Raji (cell line): Measurements from ENCODE around the gene BLCAP.

Experiments used
- POLR2A ChIP-seq: IDR thresholded peaks from 2 replicates; pipeline ENCODE4 v1.6.1; 2011; ENCODE audit warnings: low read depth, low read length, control low read depth; ENCODE audit not compliant: insufficient read depth

BLCAP gene

DNA sequence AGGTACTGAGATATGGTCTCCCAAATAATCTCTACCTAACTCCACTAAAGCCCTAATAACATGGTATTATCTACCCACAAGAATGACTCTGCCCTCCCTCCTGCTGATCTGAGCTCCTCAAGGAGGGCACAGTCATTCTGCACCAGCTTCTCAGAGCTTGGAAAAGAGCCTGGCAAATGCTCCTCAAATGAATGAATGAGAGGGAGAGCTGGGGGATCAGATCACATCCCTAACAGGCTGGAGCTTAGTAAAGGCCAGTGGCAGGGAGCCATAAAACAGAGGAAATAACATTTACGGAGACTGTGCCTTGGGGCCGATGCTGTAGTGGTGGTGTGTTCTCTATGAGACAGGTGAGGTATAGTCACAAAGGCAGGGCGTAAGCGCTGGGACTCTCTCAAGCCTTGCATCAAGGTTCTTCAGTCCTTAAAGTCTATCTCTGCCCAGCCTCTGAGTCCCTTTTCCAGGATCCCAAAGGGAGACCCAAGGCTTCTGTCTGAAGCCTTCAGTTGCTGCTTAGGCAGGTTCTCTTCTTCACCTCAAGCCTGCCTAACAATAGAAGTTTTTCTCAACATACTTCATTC, 13.8 kb downstream of the BLCAP start:
- TF ChIP-seq POLR2A: no peak

DNA sequence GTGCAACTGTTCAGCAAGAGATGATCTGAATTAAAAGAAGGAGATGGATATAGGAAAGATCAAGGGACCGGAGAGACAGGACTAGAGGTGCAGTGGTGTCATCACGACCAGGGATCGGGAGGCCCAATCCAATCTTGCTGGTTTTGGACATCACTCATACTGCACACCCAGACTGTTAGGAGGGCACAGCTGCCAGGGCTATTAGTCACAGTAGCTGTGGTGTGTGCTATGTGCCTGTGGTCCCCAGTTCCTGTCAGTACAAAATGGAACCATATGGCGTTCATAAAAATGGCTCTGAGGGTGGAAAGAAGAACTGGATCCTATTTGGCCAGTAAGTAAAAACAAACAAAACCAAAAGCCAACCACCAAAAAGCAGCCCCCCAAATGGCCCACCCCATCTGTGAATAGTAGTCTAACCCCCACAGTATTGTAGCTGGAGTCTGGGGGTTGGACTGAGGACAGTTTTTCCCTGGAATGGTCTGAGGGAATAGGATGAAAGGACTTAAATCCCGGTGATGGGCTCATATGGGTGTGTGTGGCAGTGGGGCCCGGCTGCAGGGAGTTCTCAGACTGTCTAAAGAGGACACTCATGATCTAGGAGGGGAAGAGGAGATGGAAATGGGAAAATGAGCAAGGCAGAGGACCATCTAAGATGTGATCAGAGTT, 15.9 kb downstream of the BLCAP start:
- TF ChIP-seq POLR2A: no peak

DNA sequence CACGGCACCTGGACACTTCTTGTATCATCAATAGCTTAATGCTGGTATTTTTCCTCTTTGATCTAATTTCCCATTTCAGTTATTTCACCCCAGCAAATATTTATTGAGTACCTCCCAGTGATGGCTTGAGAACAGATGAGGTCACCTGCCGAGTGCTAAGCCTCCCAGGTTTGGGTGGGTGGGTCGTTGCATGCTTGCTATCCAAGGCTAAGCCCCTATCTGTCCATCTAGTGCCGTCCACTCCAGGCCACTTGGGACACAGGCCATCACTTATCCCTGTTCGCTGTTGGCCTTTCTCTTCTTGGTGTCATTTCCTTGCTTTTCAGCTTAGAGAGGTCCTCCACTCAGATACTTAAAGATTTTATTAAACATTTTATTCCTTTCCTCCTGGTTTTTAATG, 17.4 kb downstream of the BLCAP start:
- TF ChIP-seq POLR2A: no peak

DNA sequence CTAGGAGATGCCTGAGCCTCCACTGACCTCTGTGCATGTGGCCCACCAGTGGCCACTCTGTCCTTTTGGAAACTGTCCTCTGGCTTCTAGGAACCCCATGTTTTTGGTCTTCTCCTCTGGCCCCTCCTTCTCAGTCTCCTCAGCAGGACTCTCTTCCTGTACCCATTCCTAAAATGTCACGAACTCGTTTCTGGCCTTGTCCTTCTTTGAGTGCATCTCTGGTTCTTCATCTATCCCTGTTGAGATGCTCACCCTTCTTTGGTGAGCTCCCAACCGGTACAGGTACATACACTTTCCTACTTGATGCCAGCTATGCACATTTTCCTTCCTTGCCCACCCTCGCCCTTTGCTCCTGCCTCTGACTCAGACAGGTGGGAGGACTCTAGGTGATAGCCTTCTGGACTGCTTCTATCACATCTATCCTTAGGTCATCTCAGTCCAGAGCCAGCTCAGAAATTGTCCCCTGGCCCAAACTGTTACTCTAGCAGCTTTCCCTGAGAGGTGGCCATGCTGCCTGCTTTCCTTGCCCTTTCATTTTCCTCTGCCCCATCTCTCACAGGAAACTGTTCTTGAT, 21.4 kb downstream of the BLCAP start:
- TF ChIP-seq POLR2A: no peak

DNA sequence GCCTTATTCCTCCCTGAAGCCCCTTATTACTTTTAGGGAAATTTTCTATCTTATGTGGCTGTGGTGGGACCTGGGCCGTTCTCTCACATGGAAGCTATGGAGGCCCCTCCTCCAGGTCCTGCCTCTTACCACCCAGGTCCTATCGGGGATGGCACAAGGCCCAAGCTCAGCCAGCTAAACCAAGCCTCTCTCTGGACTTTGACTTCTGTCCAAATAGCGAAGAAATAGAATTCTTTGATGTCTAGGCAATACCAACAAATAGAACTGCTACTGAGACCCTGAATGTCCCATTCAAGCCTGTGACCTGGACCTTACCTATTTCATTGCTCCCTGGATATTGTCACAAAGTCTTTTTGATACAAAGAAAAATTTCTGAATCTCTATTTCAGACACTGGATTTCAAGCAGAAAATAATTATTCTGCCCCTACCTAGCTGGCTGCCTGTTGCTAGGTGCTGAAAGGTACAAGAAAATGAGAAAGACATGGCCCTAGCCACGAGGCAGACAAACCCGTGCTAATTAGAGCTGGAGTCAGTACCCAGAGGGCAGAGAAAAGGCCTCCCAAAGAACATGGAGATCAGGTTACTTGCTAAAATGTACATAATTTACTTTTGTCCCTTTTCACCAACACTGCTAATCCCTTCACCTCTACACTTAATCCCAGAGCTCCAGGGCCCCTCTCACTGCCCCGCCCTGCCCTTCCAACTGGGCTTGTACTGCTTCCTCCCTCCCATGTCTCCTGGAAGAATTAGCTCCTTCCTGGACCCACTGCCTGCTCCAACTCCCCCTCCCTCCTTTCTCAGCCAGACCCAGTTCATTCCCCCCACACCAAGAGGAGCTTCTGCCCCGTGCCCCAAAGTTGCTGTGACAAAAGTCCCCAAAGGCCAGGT, 22.2 kb downstream of the BLCAP start:
- no peak for TF ChIP-seq POLR2A

DNA sequence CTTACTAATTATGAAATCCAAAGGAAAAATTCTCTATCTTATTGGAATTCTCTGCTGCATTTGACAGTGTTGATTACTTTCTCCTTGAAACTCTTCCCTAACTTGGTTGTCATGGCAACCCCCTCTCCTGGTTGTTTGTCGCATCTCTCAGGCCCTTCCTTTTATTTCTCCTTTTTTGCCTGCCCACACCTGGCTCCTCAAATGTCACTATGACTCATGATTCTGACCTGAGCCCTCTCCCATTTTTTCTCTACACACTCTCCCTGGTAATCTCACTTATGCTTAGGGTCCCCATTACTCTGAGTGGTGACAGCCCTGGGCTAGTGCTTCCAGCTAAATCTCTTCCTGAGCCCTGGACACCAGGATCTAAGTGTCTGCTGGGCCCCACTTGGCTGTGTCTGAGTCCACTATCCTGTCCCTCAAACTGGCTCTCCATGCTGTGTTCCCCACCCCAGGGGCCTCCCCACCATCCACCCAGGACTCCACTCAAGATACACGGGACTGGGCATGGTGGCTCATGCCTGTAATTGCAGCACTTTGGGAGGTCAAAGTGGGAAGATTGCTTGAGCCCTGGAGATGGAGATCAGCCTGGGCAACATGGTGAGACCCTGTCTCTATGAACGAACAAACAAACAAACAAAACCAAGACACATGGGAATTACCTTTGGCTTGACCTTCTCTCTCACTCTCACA, 23.1 kb downstream of the BLCAP start:
- no peak for TF ChIP-seq POLR2A

DNA sequence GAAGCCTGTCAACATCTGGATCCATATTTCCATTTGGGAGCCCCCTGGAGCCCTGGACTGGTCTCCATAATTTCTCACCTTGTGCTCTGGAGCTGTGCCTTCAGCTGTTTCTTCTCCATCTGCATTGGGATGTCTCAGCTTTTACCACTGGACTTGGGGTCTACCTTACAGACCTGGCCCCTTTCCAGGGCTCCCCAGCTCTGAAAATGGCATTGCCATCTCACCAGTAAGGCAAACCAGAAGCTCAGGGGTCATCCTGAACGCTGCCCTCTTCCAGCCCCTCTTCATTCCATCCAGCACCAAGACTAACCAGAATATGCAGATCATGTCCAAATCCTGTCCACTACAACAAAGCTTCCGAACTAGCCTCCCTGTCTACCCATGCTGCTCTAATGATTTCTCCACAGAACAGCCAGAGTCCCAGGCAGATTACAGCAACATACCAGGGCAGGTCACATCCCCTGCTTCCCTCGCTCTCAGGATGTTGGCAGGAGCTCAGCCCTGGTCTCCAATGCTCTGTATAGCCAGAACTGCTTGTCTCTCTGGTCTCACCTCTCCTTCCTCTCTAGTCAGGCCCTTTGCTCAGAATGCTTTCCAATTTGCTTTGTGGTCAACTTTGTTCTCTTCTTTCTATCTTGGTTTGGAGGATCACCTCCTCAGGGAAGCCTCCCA, 24.3 kb downstream of the BLCAP start:
- no peak for TF ChIP-seq POLR2A

DNA sequence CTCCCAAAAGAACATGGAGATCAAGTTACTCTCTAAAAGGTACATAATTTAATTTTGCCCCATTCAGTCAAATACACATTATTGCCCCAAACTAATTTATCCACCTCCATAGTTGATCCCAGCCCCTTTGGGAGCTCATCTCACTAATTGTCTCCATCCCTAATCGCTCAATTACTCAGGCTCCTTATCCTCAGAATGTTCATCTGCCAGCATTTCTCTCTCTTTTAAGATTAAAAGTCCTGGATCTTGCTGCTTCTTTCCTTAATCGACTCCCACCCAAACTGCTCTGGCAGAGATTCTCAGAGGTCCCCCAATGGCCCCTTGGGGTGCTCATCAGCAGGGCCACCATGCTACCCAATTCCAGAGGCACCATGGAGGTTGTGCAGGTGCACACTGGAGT, 25.0 kb downstream of the BLCAP start:
- TF ChIP-seq POLR2A: no peak

DNA sequence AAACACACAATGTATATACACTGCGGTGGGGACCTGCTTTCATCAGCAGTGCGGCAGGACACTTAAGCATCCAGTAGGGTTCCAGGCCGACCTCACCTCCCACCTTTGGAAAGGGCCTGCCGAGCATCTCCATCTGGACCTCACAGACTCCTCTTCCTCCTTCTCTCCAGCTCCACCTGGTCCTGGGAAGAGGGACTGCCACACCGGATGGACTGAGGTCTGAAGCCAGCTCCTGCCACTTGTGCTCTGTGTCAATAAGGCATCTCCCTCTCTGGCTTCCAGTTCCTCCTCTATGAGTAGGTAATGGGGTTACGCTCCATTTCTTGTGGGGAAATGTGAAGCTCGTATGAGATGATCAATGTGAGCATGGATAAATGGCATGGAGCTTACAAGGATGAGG, 25.7 kb downstream of the BLCAP start:
- no peak for TF ChIP-seq POLR2A

DNA sequence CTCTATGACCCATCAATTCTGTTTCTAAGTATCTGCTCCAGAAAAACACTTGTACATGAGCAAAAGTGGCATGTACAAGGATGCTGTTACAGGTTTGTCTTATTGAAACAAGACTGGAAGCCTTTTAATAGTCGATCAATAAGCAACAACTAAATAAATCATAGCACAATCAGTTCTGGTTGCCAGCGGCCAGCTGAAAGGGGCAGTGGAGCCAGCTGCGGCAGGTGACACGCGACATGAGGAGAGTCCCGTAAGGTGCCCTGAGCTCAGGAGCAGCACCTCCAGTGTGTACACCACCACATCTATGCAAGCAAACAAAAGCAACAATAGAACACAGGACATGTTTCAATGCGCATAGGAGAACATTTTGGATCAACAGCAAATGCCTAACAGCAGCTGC, 27.4 kb downstream of the BLCAP start:
- TF ChIP-seq POLR2A: no peak

DNA sequence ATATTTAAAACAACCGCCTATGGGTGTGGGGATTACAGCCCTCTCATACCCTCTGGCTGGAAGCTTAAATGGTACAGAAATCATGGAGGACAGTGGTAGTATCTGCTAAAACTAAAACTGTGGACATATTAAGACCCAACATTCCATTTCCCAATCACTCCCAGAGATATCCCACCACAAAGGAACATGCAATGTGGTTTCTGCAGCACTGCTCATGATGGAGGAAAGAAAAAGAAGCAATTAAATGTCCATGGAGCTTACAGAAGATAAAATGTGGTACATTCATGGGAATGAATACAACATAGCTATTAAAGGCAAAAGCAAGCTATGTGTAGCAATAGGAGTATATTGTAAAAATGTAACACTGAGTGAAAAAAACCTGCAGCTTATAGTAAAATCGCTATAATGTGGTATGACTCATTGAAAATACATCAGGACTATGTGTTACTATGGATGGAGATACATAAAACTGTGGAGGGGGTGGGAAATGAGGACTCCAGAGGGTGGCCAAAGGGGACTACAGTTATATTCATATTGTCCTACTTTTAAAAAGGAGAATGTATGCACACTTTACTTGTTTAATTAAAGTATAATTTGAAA, 29.5 kb downstream of the BLCAP start:
- no peak for TF ChIP-seq POLR2A

DNA sequence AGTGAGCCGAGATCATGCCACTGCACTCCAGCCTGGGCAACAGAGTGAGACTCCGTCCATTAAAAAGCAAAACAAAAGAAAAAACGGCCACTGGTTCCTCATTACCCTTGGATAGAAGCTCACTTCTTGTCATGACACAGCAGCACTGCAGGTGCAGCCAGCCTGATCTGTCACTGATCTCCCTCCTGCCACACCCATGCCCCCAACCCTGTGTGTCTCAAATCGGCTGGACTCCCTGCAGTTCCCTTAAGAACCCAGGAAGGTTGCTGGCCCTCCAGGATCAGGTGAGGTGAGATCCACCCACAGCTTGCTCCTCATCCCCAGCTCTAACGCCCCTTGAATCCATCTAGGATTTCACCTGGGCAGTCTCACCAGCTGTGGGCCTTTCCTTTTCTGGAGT, 32.9 kb downstream of the BLCAP start:
- no peak for TF ChIP-seq POLR2A

DNA sequence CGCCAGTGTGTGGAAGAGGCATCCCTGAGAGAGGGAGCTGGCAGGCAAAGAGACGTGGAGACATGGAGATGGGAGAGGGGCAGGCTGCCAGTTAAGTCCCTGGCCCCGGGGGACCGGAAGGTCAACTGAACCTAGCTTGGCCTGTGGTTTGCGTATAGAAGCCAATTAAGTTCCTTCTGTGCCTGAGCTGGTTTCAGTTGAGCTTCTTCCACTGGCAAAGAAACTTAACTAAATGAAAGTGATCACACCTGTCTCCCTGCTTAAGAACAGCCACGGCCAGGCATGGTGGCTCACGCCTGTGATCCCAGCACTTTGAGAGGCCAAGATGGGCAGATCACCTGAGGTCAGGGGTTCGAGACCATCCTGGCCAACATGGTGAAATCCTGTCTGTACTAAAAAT, 33.4 kb downstream of the BLCAP start:
- TF ChIP-seq POLR2A: no peak

DNA sequence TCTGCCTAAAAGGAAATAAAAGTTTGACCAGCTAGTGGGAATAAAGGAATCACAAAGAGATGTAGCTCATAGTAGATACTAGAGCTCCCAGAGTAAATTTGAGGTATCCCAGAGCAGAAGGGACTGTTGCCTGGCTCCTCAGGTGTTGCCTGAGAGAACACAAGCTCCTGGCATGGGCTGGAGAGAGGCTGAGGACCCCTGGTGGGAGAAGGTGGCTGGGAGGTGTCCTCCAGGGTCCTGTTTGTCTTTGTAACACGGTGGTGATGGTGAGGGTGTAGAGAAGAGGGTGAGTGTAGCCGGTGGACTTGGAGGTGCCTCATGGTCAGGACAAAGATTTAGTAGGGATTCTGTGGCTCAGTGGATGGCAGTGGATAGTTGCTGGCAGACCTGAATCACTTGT, 34.7 kb downstream of the BLCAP start:
- no peak for TF ChIP-seq POLR2A
